Kidney epithelial cell (primary cell): ENCODE results near the gene ZBTB32. TPM values are rescaled to one million over a fixed set of nuclear protein-coding genes. Genes with fewer than 3 reads are reported as not detected.

Experiments used
- DNase-seq: peaks from one replicate; pipeline ENCODE4 v3.0.0-alpha.2; 2010; ENCODE audit warnings: low read depth
- H3K27me3 ChIP-seq: 2 replicates; pipeline ENCODE4 v1.6.0; 2011; ENCODE audit warnings: low read length; ENCODE audit not compliant: control insufficient read depth, insufficient read depth
- H3K36me3 ChIP-seq: 2 replicates; pipeline ENCODE4 v1.5.1; 2011; ENCODE audit warnings: low read length; ENCODE audit not compliant: control insufficient read depth, insufficient read depth
- H3K4me3 ChIP-seq: 2 replicates; pipeline ENCODE4 v1.5.1; 2011; ENCODE audit warnings: low read depth, mild to moderate bottlenecking, control low read depth, low read length
- total RNA-seq: library from RNA; depleted of rRNA; stranded (reverse); fragments of >200 nt; gene quantifications from 2 replicates; pipeline ENCODE4 v1.2.3, GENCODE V29; 2015
- TF ChIP-seq, protein P1 (sequence below): IDR thresholded peaks from 2 replicates; pipeline ENCODE4 v1.5.1; 2011; ENCODE audit warnings: mild to moderate bottlenecking, moderate library complexity, low read length, control low read depth, inconsistent platforms; ENCODE audit not compliant: insufficient read depth, poor library complexity, severe bottlenecking

ZBTB32 gene
- total RNA-seq, 1 donor from 2014 or later = not detected

DNA sequence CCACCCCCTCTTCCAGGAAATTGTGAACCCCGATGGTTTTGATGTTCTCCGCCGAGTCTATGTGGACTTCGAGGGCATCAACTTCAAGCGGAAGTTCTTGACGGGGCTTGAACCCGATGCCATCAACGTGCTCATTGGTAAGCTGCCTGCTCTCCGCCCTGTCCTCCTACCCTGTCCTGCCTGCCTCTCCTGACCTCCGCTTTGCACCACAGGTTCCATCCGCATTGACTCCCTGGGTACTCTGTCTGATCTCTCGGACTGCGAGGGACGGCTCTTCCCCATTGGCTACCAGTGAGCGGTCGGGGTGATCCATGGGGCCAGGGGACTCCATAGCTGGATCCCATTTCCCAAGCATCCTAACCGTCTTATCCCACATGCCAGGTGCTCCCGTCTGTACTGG, 26.0 kb downstream of the ZBTB32 start:
- DNase-seq = no peak
- TF ChIP-seq, protein P1, sequence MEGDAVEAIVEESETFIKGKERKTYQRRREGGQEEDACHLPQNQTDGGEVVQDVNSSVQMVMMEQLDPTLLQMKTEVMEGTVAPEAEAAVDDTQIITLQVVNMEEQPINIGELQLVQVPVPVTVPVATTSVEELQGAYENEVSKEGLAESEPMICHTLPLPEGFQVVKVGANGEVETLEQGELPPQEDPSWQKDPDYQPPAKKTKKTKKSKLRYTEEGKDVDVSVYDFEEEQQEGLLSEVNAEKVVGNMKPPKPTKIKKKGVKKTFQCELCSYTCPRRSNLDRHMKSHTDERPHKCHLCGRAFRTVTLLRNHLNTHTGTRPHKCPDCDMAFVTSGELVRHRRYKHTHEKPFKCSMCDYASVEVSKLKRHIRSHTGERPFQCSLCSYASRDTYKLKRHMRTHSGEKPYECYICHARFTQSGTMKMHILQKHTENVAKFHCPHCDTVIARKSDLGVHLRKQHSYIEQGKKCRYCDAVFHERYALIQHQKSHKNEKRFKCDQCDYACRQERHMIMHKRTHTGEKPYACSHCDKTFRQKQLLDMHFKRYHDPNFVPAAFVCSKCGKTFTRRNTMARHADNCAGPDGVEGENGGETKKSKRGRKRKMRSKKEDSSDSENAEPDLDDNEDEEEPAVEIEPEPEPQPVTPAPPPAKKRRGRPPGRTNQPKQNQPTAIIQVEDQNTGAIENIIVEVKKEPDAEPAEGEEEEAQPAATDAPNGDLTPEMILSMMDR = no peak
- no peak overlapping the region for H3K4me3 ChIP-seq
- no peaks in the 10 kb centered on the region for H3K27me3 ChIP-seq
- H3K36me3 ChIP-seq = peaks cover 8% of the 10 kb centered on the region

DNA sequence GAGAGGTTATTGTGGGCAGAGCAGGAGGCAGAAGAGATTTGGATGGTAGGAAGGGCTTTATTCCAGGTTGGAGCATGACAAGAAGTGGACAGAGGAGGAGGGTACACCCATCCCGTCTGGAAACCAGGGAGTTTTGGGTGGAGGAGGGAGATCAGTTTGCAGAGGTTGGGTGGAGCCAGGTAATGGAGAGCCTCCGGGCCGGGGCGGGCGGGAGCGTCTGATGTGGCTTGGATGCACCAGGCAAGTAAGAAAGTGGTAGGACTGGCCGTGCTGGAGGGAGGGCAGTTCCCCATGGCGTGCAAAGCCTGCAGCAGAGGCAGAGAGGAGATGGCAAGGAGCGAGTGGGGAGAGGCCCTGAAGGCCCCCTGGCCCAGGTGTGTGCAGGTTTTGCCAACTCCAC, 27.0 kb downstream of the ZBTB32 start:
- Histone ChIP-seq H3K27me3 (no peaks in the 10 kb centered on the region), H3K36me3 (peaks cover 7% of the 10 kb centered on the region), H3K4me3 (no peak overlapping the region)
- no peak for DNase-seq
- TF ChIP-seq, protein P1 = no peak

DNA sequence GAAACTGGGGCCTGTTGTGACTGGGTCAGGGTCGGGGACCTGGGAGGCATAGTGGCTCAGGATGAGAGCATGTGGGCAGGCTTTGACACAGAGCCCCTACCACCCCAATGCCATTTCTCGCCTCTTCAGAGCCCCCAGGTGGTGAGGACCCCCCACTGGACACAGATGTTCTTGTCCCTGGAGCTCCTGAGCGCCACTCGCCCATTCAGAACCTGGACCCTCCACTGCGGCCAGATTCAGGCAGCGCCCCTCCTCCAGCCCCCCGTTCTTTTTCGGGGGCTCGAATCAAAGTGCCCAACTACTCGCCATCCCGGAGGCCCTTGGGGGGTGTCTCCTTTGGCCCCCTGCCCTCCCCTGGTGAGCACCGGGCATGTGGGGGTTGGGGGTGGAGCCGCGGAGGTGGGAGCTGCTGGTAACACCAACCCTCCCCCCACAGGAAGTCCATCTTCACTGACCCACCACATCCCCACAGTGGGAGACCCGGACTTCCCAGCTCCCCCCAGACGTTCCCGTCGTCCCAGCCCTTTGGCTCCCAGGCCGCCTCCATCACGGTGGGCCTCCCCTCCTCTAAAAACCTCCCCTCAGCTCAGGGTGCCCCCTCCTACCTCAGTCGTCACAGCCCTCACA, 27.5 kb downstream of the ZBTB32 start:
- H3K36me3 ChIP-seq = peaks cover 7% of the 10 kb centered on the region
- no peak for DNase-seq
- TF ChIP-seq, protein P1 = no peak
- no peak overlapping the region for H3K4me3 ChIP-seq
- H3K27me3 ChIP-seq = no peaks in the 10 kb centered on the region

DNA sequence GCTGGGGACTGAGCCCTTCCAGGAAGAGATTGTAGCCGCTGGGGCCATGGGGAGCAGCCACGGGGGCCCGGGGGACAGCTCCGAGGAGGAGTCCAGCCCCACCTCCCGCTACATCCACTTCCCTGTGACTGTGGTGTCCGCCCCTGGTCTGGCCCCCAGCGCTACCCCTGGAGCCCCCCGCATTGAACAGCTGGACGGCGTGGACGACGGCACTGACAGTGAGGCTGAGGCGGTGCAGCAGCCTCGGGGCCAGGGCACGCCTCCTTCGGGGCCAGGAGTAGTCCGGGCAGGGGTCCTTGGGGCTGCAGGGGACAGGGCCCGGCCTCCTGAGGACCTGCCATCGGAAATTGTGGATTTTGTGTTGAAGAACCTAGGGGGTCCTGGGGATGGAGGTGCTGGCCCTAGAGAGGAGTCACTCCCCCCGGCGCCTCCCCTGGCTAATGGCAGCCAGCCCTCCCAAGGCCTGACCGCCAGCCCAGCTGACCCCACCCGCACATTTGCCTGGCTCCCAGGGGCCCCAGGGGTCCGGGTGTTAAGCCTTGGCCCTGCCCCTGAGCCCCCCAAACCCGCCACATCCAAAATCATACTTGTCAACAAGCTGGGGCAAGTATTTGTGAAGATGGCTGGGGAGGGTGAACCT, 28.3 kb downstream of the ZBTB32 start:
- TF ChIP-seq, protein P1 = no peak
- H3K27me3 ChIP-seq = no peaks in the 10 kb centered on the region
- no peak for DNase-seq
- H3K4me3 ChIP-seq = no peak overlapping the region
- peaks cover 5% of the 10 kb centered on the region for H3K36me3 ChIP-seq

DNA sequence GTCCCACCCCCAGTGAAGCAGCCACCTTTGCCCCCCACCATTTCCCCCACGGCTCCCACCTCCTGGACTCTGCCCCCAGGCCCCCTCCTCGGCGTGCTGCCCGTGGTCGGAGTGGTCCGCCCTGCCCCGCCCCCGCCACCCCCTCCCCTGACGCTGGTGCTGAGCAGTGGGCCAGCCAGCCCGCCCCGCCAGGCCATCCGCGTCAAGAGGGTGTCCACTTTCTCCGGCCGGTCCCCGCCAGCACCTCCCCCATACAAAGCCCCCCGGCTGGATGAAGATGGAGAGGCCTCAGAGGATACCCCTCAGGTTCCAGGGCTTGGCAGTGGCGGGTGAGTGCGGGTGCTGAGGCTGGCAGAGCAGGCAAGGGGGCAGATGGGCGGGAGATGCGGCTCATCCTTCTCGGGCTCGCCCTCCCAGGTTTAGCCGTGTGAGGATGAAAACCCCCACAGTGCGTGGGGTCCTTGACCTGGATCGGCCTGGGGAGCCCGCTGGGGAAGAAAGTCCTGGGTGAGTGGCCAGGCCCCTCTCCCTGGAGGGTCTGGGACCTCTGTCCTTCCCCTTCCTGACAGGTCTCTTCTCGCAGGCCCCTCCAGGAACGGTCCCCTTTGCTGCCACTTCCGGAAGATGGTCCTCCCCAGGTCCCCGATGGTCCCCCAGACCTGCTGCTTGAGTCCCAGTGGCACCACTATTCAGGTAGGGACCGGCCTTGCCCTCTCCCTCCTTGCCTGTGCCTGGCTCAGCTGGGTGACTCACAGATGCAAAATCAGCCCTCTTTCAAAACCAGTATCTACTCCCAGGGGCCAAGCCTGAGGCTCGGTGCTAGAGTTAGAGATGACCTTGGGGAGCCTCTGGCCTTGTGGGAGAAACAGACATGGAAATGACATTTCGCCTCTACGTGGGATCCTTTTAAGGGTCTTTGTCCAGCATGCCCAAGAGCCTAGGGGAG, 29.1 kb downstream of the ZBTB32 start:
- Histone ChIP-seq H3K36me3 (peaks cover 5% of the 10 kb centered on the region), H3K4me3 (no peak overlapping the region), H3K27me3 (no peaks in the 10 kb centered on the region)
- DNase-seq = no peak
- TF ChIP-seq, protein P1 = no peak
